Middle frontal gyrus (tissue), 1 donor: ENCODE results near the gene KIF3C.
"Not testable (repeated sequence)": the region's sequence is repeated elsewhere in the genome, so short reads cannot be mapped to it uniquely, and the experiment has no call there.

ENCODE experiments used
- DNase-seq: peaks from one replicate; pipeline ENCODE4 v3.0.0-alpha.2; 2015; ENCODE audit warnings: low spot score; ENCODE audit errors: extremely low spot score

The KIF3C gene

DNA sequence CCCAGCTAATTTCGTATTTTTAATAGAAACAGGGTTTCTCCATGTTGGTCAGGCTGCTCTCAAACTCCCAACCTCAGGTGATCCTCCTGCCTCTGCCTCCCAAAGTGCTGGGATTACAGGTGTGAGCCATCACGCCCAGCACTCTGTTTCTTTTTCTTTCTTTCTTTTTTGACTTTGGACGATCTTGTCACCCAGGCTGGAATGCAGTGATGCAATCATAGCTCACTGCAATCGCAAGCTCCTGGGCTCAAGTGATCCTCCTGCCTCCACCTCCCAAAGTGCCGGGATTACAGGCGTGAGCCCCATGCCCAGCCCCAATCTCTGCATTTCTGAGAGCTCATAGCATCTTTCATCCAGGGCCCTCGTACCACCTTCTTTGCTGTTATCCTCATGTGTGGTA, 17.1 kb upstream of the KIF3C start:
- not testable (repeated sequence) for DNase-seq

DNA sequence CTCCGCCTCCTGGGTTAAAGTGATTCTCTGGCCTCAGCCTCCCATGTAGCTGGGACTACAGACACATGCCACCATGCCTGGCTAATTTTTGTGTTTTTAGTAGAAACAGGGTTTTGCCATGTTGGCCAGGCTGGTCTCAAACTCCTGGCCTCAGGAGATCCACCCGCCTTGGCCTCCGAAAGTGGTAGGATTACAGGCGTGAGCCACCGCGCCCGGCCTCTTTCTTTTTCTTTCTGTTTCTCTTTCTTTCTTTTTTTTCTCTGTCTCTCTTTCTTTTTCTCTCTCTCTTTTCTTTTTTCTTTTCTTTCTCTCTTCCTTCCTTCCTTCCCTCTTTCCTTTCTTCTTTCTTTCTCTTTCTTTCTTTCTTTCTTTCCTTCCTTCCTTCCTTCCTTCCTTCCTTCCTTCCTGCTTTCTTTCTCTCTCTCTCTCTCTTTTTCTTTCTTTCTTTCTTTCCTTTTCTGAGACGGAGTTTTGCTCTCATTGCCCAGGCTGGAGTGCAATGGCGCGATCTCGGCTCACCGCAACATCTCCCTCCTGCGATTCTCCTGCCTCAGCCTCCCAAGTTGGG, 16.6 kb upstream of the KIF3C start:
- not testable (repeated sequence) for DNase-seq

DNA sequence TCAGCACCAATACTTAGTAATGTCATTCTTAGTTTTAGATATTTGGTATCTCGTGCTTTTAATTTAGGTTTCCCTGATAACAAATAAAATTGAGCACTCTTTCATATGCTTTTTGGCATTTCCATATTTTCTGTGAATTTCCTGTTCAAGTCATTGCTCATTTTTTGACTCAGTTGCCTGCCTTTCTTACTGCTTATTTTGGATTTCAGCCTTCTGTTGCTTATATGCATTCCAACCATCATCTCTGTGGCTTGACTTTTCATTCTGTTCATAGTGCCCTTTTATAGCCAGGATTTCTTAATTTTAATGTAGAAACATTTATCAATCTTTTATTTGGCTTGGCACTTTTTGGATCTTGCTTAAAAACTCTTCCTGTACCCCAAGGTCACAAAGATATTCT, 14.5 kb upstream of the KIF3C start:
- DNase-seq, result no peak

DNA sequence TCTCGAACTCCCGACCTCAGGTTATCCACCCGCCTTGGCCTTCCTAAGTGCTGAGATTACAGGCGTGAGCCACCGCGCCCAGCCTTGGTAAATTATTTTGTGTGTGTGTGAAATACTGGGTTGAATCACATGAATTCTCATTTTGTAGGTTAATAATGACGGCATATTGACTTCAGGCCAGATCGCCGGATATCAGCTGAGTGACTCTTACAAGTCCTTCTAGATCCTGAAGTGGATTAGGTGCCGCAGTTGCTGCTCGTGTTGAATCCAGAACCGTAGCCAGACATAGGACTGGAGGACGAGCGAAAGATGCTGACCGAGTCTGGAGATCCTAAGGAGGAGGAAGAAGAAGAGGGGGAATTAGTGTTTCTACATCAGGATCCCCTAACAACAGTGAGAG, 12.2 kb upstream of the KIF3C start:
- DNase-seq, result no peak

DNA sequence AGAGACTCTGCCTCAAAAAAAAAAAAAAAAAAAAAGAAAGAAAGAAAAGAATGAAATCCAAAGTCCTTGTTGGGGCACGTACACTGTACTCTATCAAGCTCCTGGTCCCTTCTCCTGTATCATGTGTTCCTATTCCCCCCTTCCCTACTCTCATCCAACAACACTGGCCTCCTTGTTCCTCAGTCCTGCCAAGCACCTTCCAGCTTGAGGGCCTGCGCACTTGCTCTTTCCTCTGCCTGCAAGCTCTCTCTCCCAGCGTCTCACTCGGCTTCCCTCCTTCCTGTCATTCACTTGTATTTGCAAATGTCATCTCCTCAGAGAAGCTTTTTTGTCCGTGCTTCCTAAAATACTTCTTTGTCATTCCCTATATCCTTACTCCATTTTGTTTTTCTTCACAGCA, 10.8 kb upstream of the KIF3C start:
- no peak for DNase-seq

DNA sequence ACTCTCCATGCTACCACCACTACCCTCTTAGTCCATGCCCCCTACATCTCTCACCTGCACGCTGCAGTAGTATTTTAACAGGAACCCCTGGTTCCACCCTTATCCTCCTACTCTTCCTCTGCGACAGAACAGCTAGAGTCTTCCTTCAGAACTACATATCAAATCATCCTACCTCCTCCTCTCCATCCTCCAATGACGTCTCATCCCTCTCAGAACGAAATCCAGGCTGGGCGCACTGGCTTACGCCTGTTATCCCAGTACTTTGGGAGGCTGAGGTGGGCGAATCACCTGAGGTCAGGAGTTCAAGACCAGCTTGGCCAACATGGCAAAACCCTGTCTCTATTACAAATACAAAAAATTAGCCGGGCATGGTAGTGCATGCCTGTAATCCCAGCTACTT, 10.3 kb upstream of the KIF3C start:
- DNase-seq, result no peak

DNA sequence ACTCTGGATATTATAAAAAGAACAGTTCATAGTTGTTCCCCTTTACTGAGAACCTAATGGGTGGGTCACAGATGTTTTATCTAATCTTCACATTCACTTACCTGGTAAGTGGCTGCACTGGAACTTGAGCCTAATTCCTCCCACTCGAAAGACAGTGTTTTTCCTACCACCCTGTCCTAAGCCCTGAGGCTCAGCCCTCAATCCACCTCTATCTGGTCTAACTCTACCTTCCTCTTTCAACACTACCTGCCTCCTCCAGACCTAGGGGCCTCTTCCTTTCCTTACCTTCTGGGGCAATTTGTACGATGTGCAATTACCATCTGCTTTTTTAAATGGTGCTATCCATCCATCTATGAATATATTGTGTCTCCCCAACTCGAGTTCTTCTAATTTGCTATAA, 9.7 kb upstream of the KIF3C start:
- no peak for DNase-seq

DNA sequence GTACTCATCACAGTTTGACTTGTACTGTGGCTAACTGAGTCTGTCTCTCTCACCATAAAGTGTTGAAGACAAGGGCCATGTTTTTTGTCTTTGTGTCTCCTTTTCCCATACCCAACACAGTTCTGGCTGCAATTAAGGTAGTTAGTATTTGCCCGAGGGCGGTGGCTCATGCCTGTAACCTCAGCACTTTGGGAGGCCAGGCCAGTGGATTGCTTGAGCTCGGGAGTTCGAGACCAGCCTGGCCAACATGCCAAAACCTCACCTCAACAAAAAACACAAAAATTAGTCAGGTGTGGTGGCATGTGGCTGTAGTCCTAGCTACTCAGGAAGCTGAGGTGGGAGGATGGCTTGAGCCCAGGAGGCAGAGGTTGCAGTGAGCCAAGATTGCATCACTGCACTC, 6.9 kb upstream of the KIF3C start:
- DNase-seq, result no peak

DNA sequence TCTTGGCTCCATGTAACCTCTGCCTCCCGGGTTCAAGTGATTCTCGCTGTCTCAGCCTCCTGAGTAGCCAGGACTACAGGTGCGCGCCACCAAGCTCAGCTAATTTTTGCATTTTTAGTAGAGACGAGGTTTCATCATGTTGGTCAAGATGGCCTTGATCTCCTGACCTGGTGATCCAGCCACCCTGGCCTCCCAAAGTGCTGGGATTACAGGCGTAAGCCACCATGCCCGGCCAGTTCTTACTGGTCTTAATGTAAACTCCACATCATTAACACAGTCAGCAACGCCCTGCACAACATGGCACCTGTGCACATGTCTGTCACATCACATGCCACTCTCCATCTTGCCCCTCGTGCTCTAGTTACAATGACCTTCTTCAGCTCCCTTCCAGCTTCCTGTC, 5.8 kb upstream of the KIF3C start:
- no peak for DNase-seq

DNA sequence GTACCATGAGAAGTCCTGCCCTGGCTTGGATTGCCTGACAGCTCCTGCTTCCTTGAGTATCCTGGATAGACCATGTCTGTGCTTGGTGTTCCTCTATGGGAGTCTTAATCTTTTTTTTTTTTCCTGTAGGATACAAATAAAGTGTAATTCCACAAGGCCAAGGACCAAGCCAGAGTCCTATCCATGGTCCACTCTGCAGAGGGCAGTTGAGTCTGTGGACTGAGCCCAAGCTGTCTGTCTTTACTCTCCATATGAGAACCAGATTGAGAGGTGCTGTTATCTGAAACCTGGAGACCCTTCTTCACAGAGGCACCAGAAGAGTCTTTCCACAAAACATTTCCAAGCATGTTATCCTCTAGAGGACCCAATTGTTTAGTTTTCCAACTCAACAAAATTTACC, 1.4 kb upstream of the KIF3C start:
- DNase-seq, result no peak

DNA sequence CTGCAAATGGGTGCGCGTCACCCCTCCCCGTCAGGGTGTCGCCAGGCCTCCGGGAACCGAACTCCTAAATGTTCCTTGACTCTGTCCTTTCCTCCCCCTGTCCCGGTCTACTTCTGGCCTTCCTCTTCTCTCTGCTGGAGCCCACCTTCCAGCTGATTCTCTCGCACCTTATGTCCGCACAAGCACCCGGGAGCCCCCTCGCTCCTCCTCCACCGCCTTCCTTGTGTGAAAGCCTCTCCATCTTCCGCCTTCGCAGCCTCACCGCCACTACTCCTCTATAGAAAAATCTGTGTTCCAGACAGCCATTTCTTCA, 627 bp upstream of the KIF3C start:
- DNase-seq, result no peak

DNA sequence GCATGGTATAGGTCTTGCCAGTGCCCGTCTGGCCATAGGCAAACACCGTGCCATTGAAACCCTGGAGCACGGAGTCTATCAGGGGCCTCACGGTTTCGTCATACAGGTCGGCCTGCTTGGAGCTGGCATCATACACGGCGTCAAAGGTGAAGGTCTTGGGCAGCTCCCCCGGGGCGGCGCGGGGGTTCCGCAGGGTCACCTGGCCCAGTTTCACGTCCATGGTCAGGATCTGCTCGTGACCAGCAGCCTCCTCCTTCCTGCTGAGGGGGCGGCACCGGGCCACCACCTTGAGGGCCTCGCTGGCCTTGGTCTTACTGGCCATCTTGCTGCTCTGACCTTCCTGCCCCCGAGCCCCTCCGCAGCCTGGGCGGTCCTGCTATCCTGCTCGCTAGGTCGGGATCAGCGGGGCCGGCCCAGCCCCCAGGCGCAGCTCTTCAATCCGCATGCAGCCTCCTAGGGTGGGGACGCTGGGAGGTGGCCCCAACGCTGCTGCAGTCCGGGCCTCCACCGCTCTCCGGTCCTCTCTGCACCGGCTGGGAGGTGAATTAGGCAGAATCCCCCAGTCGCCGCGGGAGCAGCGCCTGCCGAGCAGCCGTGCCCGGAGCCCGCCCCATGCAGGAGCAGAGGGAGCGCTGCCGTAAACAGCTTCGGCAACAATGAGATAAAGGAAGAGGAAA, 563 bp downstream of the KIF3C start:
- no peak for DNase-seq

DNA sequence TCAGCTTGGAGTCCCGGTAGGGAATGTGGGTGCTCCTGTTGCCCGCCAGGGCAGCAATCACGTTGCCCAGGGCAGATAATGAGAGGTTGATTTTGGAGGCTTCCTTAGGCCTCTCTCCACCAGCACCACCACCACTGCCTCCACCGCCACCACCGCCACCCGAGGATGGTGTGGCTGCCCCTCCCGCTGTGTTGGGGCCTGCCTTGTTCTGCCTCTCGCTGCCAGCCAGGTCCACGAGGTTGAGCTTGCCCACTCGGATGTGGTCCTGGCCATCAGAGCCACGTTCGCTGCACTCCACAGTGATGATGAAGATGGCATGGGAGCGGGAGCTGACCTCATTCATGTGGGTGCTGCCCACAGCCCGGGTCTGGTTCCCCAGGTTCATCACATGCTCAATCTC, 1.3 kb downstream of the KIF3C start:
- DNase-seq, result no peak

DNA sequence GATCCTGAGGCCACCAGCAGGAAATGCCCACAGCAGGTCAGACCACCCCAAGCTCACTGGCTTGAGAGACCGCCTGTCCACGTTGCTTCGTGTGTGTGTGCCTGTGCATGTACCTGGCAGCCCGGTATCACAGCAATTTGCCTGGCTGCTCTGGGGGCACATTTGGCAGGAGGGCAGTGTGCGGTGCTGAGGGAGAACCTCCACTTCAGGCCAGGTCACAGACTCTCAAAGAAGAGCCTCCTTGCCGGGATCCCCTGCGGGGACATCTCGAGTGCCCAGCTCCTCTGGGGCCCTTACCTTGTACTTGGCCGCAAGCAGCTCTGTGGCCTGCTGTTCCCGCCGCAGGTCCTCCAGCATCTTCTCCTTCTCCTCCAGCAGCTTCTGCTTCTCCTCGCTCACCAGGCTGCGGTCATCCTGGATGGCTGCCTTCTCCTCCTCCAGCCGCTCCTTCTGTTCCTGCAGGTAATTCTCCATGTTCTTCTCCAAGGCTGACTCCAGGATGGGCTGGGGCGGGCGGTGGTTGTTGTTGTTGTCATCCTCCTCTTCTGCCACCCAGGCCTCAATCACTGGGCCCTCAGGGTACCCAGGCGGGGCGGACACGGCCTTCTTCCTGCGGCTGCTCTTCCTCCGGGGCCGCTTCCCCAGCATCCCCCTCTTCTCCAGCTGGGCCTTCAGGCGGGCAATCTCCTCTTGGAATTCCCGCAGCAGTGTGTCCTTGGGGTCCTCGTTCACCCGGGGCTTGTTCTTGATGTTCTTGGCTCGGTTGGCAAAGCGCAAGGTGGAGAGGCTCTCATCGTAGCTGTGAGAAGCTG, 2.0 kb downstream of the KIF3C start:
- DNase-seq, result no peak

DNA sequence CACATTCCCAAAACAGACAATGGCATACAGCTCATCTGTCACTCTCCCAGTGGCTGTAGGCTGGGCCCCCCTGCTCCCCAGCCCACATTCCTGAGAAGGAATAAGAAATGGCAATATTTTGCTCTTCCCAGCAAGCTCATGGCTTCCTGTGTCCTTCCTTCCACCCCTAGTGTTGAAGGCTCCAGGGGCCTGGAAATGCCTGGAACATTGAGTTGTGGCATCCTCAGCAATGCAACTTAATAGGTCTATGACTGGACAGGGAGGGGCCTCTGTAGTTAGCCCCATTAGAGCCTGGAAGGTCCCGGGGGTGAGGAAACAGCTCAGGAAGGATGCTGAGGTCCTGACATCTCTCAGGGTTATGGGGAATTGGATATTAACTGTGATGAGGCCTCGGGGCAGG, 3.3 kb downstream of the KIF3C start:
- DNase-seq, result no peak

DNA sequence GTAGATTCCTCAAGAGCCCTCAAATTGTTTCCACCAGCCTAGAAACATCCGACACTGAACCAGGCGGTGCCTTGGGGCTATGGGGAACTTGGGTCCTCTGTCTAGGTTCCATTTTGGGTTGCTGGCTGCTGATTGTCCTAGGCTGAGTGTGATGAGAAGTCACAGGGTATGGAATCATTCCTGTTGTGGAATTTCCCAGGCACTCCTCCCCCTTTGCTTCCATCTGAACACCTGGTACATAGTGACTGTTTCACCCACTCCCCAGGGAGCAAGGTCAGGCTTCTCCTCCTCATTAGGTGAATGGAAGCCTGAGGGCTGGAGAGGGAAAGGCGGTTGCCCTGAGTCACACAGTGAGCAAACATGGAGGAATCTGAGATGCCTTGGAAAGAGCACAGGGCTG, 4.5 kb downstream of the KIF3C start:
- DNase-seq, result no peak

DNA sequence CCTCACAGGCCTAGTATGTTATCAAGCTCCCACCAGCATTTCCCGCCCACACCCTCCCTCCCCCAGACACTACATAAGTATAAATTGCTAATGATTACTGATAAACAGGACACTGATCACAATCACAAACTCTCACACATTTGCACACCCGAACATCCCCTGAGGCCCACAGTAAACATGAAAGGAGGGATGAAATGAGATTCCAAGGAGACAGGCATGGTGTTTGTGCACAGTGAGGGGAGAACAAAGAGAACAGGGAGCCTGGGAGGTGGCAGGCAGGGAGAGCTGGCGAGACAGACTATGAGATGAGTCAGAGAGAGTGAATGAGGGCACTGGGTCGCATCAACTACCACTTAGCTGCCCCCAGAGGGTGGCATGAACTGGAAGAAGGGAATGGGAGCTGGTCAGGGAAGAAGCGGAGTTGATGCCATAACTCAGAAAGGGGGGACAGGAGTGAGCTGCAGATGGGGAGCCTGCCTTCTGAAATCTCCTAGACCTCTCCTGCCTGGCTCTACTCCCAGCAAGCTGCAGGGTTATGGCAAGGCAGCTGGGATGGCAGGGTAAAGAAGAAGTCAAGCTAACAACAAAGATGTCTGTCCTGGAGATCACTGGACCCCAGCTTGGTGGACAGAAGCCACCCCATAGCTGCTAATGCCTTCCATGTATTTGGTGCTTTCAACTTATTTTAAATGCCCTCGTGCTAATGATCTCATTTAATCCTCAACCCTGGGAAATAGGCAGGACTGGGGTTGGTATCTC, 5.1 kb downstream of the KIF3C start:
- DNase-seq, result no peak

DNA sequence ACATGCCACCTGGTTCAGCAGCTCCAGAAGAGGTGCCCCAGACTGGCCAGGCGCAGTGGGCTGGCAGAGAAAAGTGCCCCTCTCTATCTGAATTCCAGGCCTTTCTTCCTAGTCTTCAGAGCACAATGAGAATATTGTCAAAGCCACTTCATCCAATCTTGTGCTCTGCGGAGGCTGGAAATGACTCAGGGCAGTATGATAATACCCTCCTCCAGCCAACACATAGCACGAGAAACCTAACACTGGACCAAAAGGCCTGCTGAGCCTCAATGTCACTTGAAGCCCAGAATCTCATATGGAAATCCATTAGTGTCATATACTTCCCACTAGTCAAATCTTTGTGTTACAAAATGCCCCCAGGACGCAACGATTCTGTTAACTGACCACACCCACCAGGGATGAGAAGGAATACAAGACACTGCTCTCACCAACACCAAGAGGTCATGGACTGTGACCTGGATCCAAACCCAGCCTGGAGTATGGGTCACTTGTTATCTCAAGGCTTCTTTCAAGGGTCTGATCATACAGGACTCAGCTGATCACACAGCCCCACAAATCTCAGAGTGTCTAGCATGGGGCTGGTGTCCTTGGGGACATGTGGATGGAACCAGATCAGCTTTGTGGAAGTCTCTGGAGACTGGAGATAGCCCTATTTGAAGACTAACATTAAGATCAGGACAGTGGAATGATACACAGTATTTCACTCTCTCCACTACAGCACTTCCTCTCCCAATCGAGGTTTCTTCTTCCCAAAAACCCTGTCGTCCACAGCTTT, 10.1 kb downstream of the KIF3C start:
- DNase-seq, result no peak

DNA sequence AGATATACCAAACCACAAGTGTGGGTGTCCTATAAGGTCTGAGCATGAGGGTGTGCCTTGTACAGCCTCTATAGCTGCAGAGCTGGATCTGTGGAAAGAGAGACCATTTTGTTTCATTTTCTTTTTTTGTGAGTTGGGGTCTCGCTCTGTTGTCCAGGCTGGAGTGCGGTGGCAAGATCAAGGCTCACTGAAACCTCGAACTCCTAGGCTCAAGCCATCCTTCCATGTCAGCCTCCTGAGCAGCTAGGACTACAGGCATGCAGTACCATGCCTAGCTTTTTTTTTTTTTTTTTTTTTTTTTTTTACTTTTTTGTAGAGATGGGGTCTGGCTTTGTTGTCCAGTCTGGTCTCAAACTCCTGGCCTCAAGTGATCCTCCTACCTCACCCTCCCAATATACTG, 10.7 kb downstream of the KIF3C start:
- DNase-seq, result no peak

DNA sequence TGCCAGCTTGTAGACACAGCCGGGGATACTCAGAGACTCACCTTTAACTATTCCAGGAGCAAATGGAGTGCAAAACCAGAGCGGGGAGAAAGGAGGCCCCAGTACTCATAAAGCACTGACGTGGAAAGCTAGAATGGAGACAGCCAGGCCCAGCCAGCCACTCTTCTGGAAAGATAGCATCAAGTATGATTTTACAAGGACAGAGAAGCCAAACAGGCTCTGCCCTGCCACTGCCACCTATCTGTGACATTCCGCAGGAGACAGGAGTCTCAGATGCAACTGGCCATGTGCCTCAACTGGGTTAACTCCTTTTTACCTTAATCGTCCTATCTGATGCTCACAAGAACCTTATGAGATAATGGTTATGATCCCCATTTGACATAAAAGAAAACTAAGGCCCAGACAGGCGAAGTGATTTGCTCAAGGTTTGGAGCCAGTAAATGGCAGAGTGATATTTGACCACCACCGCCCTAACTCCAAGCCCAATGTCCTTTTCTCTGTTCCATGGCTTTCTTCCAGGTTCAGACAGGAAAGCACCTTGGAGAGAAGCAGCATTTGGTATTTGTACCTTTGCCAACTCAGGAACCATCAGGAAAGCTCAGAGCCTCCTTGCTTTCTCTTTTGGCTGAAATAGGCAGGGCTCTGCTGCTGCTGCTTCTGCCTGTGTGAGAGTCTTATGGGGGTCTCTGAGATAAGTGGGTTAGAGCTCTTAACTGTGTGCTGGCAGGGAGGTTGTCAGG, 15.6 kb downstream of the KIF3C start:
- DNase-seq, result no peak

DNA sequence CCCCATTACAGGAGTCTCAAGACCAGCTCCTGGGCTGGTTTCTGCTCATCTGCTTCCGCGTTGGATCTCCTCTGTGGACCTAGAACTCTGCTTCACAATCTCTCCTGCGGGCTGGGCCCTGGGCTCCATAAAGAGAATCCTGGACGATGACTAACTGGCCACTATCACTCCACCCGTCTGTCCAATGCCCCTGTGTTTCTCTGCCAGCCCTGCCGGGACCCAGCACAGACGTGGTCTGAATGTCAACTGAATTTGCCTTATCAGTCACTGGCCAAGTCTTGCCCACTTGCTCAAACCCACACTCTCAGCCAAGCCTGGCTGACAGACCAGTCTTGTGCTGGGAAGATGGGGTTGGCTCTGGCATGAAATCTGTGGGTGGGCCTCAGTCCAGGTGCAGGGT, 17.4 kb downstream of the KIF3C start:
- peak; percentile 26 for DNase-seq
